SJCRH30 (cell line): ENCODE data around the gene TRPM4. TPM values are rescaled to one million over a fixed set of nuclear protein-coding genes. Genes with fewer than 3 reads are reported as not detected.
"Not testable (repeated sequence)": the region's sequence is repeated elsewhere in the genome, so short reads cannot be mapped to it uniquely, and the experiment has no call there.

Experiments
- DNase-seq, 2 experiments: peaks; one replicate each; pipeline ENCODE4 v3.0.0-alpha.2; 2015 to 2020
- H3K27ac ChIP-seq: fragments of 250-450 bp; sonication (Bioruptor Pico); 2 replicates; pipeline ENCODE4 v1.5.1; 2020; ENCODE audit warnings: mild to moderate bottlenecking, moderate library complexity
- H3K27me3 ChIP-seq: fragments of 250-450 bp; sonication (Bioruptor Pico); 2 replicates; pipeline ENCODE4 v1.5.1; 2020; ENCODE audit warnings: mild to moderate bottlenecking, moderate library complexity
- H3K36me3 ChIP-seq: fragments of 250-450 bp; sonication (Bioruptor Pico); 2 replicates; pipeline ENCODE4 v1.5.1; 2020; ENCODE audit warnings: mild to moderate bottlenecking, moderate library complexity
- H3K4me1 ChIP-seq: fragments of 250-450 bp; sonication (Bioruptor Pico); 2 replicates; pipeline ENCODE4 v1.5.1; 2020; ENCODE audit warnings: mild to moderate bottlenecking, moderate library complexity
- H3K4me3 ChIP-seq: fragments of 250-450 bp; sonication (Bioruptor Pico); 2 replicates; pipeline ENCODE4 v1.5.1; 2020; ENCODE audit warnings: mild to moderate bottlenecking, moderate library complexity
- H3K9me3 ChIP-seq: fragments of 250-450 bp; sonication (Bioruptor Pico); replicated peaks from 2 replicates; pipeline ENCODE4 v1.5.1; 2020; ENCODE audit warnings: mild to moderate bottlenecking, moderate library complexity
- total RNA-seq: library from RNA; depleted of rRNA; stranded (reverse); fragments of >200 nt; shearing (Covaris generic); gene quantifications from 2 replicates; pipeline ENCODE4 v1.2.3, GENCODE V29; 2014

Gene TRPM4
- total RNA-seq, 1 experiment from 2014 or later, result 1.2 TPM

DNA sequence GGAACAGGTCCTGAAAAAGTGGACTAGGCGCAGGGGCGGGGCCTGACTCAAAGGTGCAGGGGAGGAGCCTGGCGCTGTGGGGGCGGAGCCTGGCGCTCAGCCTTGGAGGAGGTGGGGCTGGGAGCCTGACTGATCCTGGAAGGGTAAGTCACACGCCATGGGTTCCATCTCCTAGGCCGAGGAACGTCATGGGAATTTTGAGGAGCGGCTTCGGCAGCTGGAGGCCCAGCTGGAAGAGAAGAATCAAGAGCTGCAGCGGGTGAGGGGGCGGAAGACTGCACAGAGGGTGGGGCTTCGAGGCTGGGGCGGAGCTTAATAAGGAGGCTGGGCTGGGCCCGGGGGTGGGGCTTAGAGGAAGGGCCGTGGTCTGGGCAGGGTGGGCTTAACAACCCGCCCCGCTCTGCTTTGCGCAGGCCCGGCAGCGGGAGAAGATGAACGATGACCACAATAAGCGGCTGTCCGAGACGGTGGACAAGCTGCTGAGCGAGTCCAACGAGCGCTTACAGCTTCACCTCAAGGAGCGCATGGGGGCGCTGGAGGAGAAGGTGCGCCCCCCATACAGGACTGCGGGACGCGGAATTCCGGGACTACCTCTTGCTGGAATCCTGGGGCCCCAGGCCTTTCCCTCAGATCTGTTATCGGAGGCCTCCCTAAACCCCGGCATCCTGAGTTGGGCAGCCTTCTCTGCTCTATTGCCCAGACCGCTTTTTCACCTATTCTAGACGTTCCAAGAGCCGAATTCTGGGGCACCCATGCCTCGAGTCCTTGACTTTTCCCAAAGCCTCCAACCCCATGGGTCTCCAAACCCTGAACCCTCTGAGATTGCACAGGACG, 23.8 kb upstream of the TRPM4 start:
- no peak overlapping the region for H3K27ac ChIP-seq

DNA sequence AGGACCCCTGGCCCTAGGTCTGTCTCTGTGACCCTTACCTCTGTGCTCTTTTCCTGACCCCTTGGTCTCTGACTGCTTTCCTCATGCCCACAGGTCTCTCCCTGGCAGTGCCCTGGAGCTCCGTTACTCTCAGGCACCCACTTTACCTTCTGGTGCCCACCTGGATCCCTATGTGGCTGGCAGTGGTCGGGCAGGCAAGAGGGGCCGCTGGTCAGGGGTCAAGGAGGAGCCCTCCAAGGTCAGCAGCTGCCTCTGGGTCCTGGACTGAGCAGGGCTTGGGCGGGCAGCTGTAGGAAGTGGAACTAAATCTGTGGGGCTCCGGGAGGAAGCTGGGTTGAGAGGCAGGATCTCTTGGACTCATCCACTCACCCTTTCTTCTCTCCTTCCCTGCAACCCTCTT, 21.9 kb upstream of the TRPM4 start:
- DNase-seq, result no peak
- Histone ChIP-seq H3K4me1 (no peaks in the 10 kb centered on the region), H3K36me3 (peaks cover 33% of the 10 kb centered on the region), H3K27ac (no peak overlapping the region), H3K9me3 (no peaks in the 10 kb centered on the region), H3K27me3 (no peaks in the 10 kb centered on the region), H3K4me3 (no peak overlapping the region)

More for the DNA sequence above, 23.8 kb upstream of the TRPM4 start:
- no peak for DNase-seq
- Histone ChIP-seq H3K27me3 (no peaks in the 10 kb centered on the region), H3K36me3 (peaks cover 34% of the 10 kb centered on the region), H3K4me1 (no peaks in the 10 kb centered on the region), H3K9me3 (no peaks in the 10 kb centered on the region), H3K4me3 (no peak overlapping the region)

DNA sequence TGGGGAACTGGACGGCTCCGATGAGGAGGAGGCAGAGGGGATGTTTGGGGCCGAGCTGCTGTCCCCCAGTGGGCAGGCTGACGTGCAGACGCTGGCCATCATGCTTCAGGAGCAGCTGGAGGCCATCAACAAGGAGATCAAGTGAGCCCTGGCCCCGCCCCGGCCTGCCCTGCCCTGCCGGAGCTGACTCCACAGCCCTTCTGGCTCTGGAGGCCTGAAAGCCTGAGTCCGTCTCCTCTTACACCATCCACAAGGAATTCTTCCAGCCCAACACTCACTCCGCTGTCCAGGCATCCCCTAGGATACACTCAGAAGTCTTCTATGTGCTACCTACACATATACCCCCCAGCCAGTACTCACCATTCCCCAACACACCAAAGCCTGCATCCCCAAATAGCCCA, 20.8 kb upstream of the TRPM4 start:
- H3K9me3 ChIP-seq, result no peaks in the 10 kb centered on the region
- no peak for DNase-seq
- H3K36me3 ChIP-seq, result peaks cover 32% of the 10 kb centered on the region
- no peaks in the 10 kb centered on the region for H3K27me3 ChIP-seq
- no peaks in the 10 kb centered on the region for H3K4me1 ChIP-seq
- H3K4me3 ChIP-seq, result no peak overlapping the region
- H3K27ac ChIP-seq, result no peak overlapping the region

DNA sequence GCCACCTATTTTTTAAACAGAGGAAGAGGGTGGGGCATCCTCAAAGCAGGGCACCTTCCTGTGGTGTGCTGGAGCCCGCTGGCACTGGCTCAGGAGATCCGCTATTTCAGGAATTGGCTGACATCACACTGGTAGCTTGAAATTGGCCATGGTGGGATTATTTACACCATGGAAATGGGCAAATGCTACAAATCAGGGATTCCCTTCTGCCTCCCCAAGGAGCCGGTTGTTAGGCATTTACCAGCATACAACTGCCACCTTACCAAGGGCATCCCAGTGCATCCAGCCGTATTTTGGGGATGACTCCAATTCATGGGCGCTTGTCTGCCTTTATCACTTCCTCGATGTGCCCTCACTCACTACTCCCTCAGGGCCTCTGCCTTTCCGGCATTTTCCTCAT, 16.6 kb upstream of the TRPM4 start:
- Histone ChIP-seq H3K27me3 (no peaks in the 10 kb centered on the region), H3K27ac (no peak overlapping the region), H3K36me3 (no peaks in the 10 kb centered on the region), H3K9me3 (no peaks in the 10 kb centered on the region), H3K4me3 (no peak overlapping the region), H3K4me1 (no peaks in the 10 kb centered on the region)
- DNase-seq, result no peak

DNA sequence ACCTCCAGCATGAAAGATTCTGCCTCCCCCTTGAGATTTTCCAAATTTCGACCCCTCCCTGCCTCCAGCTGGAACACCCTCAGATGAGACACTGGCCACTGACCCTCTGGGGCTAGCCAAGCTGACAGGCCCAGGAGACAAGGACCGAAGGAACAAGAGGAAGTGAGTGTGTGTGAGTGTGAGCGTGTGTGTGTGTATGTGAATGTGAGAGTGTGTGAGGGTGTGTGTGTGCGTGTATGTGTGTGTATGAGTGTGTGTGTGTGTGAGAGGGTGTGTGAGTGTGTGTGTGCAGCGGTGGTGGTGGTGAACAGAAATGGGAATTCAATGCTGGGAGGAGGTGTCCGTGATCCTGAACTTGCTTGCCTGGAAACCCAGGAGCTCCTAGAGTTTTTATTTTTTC, 16.2 kb upstream of the TRPM4 start:
- Histone ChIP-seq H3K4me1 (no peaks in the 10 kb centered on the region), H3K27me3 (no peaks in the 10 kb centered on the region), H3K9me3 (no peaks in the 10 kb centered on the region), H3K27ac (no peak overlapping the region), H3K4me3 (no peak overlapping the region), H3K36me3 (no peaks in the 10 kb centered on the region)
- DNase-seq, result no peak

DNA sequence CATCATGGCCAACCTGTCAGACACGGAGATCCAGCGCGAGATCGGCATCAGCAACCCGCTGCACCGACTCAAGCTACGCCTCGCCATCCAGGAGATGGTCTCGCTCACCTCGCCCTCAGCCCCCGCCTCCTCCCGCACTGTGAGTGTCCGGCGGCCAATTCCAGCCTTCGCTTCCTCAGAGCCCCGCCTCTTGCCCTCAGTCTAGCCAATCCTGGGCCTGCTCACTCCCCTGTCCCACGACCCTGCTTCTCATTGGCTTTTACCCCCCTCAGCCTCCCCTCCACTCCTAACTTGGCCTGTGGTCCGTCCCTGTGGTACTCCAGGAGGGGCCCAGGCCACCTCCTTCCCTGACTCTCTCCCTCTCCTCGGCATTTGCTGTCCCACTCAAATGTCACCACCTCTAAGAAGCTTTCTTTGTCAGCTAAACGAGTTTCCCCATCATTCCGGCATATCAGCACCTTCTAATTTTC, 14.7 kb upstream of the TRPM4 start:
- Histone ChIP-seq H3K4me1 (no peaks in the 10 kb centered on the region), H3K4me3 (peak overlapping the region; percentile 55), H3K27me3 (no peaks in the 10 kb centered on the region), H3K36me3 (no peaks in the 10 kb centered on the region), H3K27ac (no peak overlapping the region), H3K9me3 (no peaks in the 10 kb centered on the region)
- peak; percentile 94 to 96 for DNase-seq

DNA sequence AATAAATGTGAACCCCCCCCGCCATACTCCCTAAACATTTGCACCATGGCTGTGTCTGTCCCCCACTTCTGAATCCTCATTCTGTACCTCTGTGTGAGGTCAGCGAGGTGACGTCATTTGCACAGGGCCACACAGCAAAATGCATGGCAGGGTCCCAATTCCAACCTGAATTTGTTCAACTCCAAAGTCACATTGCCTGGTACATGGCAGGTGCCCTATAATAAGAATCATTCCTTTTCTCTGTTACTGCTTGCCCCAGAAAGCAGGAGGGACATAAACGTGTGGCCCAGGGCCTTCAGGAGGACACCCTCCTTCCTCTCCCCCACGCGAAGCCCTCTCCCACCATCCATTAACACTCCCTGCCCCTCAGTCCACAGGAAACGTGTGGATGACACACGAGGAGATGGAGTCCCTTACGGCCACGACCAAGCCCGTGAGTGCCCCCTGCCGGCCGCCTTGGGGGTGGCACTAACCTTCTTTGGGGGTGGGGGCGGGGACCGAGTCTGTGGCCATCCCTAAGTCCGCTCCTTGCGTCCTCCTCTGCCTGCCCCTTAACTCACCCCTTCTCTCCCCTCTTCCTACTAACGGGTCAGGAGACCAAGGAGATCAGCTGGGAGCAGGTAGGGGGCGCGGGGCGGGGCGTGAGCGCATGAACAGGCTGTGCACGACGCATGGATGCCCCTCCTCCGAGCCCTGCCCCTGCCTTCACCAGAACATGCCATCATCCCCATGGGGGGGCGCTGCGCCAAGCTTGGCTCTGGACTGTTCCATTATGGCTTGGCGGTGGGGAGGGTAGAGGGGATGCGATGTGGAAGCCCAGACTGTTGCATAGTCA, 11.8 kb upstream of the TRPM4 start:
- H3K4me1 ChIP-seq, result peaks cover 5% of the 10 kb centered on the region; the same call in 1 of the 2 replicates

DNA sequence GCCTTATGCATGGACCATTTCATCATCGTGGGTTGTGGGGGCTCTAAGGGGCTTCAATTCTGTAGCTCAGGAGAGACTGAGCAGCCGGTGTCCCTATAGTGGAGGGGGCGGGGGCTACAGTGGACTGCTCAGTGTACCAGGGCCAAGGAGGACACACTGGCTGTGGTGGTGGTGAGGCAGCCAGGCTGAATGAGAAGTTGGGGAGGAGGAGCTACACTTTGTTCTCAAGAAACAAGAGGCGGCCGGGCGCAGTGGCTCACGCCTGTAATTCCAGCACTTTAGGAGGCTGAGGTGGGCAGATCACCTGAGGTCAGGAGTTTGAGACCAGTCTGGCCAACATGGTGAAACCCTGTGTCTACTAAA, 11.2 kb upstream of the TRPM4 start:
- not testable (repeated sequence) for H3K27me3 ChIP-seq, H3K4me3 ChIP-seq, DNase-seq, H3K27ac ChIP-seq, H3K36me3 ChIP-seq, H3K9me3 ChIP-seq, H3K4me1 ChIP-seq

More for the DNA sequence above, 11.8 kb upstream of the TRPM4 start:
- peak; percentile 50 to 72 for DNase-seq
- Histone ChIP-seq H3K36me3 (no peaks in the 10 kb centered on the region), H3K27me3 (no peaks in the 10 kb centered on the region), H3K4me3 (no peak overlapping the region), H3K27ac (no peak overlapping the region), H3K9me3 (no peaks in the 10 kb centered on the region)

DNA sequence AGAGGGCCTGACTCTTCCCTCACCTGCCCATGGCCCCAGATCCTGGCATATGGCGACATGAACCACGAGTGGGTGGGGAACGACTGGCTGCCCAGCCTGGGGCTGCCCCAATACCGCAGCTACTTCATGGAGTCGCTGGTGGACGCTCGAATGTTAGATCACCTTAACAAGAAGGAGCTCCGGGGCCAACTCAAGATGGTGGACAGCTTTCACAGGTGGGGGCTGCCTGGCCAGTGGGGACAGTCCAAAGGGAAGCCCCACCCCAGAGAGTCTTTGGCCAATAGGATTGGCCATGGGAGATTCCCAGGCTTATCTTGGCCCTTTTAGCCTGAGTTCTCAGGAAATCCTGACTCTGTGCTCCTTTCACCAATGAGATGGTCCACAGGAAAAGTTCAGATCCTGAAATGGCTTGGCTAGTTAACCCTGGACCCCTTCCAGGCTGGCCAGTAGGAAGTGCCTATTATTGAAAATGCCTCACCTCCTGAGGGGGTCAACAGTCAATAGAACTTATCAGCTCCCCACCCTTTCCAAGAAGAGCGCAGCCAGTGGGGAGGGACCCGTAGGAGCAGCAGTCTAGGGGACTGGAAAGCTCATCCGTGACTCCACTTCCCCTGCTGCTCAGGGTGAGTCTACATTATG, 9.4 kb upstream of the TRPM4 start:
- Histone ChIP-seq H3K27ac (no peak overlapping the region), H3K36me3 (no peaks in the 10 kb centered on the region), H3K4me1 (peaks cover 5% of the 10 kb centered on the region; the same call in 1 of the 2 replicates), H3K4me3 (no peak overlapping the region), H3K27me3 (no peaks in the 10 kb centered on the region), H3K9me3 (no peaks in the 10 kb centered on the region)
- no peak for DNase-seq

DNA sequence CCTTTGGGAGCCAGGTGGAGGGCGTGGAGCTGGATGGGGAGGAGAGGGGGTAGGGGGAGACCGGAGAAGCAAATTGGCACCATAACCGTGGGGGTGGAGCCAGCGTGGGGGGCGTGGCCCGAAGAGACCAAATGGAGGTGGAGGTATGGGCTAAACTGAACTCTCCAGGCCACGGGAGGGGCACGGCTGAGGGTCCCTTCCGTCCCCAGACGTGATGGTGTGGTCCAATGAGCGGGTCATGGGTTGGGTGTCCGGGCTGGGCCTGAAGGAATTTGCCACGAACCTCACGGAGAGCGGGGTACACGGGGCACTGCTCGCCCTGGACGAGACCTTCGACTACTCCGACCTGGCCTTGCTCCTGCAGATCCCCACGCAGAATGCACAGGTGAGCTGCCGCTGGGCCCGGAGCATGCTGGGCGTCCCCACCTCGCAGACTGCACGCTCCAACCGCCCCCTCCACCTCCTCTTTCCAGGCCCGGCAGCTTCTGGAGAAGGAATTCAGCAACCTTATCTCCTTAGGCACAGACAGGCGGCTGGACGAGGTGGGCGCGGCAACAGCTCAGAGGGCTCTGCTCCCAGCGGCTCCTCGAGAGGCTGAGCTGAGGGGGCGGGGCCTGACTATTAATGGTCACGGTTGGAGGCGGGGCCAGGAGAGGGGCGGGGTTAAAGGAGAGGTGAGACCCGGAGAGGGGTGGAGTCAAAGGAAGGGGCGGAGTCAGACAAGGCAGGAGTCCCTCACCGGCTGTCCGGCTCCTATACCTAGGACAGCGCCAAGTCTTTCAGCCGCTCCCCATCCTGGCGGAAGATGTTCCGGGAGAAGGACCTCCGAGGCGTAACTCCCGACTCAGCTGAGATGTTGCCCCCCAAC, 8.6 kb upstream of the TRPM4 start:
- Histone ChIP-seq H3K36me3 (no peaks in the 10 kb centered on the region), H3K9me3 (no peaks in the 10 kb centered on the region), H3K4me1 (peaks cover 5% of the 10 kb centered on the region; the same call in 1 of the 2 replicates), H3K27ac (peak overlapping the region; percentile 74), H3K4me3 (peak overlapping the region; percentile 76), H3K27me3 (no peaks in the 10 kb centered on the region)
- DNase-seq, result peak; percentile 99

DNA sequence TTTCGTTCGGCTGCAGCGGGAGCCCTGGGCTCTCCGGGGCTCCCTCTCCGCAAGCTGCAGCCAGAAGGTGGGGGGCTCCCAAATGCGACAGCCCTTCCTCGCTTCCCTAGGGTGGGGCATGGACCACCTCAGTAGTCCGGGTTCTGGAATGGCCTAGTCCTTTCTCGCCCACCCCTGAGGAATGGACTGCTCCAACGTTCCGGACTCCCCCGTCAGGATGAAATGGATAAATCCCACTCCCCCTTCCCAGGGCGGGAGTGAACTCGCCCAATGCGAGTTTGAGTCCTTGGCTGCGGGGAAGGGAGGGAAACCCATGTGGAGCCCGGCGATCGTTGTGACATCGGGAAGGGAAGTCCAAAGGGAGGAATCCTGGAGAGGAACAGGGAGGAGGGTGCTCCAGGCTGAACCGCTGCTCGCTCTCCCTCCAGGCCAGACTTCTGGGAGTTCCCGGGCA, 7.9 kb upstream of the TRPM4 start:
- Histone ChIP-seq H3K4me1 (peaks cover 5% of the 10 kb centered on the region; the same call in 1 of the 2 replicates), H3K27me3 (no peaks in the 10 kb centered on the region), H3K36me3 (no peaks in the 10 kb centered on the region), H3K4me3 (peak overlapping the region; percentile 76), H3K9me3 (no peaks in the 10 kb centered on the region), H3K27ac (peak overlapping the region; percentile 74)
- DNase-seq, result peak; percentile 83 to 90

DNA sequence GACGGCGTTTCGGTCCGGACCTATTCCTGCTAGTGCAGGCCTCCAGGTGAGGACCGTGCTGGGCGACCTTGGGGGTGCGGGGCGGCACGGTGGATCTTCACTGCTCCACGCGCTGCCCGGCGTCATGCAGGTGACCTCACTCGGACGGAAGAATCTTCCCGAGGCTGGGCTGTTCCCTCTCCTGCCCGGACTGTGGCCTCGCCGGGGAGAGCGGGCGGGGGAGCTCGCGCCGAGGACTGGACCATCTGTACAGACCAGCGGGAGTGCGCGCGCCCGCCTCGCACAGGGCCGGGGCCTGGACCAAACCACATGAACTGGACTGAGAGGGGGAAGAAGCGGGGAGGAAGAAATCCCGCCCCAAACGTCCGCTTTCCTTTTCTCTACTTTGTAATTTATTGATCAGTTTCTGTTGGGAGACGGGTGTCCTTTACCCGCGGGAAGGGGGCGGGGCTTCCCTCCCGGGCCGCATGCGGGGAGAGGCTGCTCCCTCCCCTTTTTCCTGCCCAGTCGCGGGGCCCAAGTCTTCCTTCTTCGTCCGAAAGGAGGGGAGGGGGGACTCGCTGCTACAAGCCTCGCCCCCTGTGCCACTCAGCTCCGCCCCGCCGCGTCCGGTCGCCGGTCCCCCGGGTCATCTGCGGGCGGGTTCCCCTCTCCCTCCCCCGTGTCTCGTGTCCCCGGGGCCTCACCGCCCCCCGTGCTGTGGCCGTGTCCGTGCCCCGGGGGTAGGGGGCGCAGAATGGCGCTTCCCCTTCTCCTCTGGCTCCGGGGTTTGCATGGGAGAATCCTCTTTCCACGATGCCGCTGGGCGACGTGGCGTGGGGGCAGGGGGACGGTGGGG, 7.3 kb upstream of the TRPM4 start:
- Histone ChIP-seq H3K9me3 (no peaks in the 10 kb centered on the region), H3K27ac (peak overlapping the region; percentile 74), H3K36me3 (no peaks in the 10 kb centered on the region), H3K4me1 (peaks cover 9% of the 10 kb centered on the region), H3K4me3 (peak overlapping the region; percentile 76), H3K27me3 (no peaks in the 10 kb centered on the region)
- peak; percentile 89 for DNase-seq

DNA sequence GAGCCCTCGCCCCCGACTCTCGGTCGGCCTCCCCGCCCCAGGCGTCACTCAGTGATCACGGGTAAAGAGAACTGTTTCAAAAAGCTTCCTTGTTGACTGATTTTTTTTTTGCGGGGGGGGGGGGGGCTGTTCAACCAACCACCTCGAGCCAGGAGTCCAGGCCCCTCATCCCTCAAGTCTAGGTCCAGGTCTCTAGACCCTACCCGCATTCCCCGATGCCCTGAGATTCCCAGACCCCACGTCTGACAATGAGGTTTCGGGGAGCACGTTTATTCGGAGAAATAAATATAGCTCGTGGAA, 6.7 kb upstream of the TRPM4 start:
- peak overlapping the region; percentile 74 for H3K27ac ChIP-seq
- H3K4me3 ChIP-seq, result peak overlapping the region; percentile 76
- peaks cover 15% of the 10 kb centered on the region for H3K4me1 ChIP-seq
- H3K9me3 ChIP-seq, result no peaks in the 10 kb centered on the region
- H3K36me3 ChIP-seq, result no peaks in the 10 kb centered on the region
- DNase-seq, result no peak
- H3K27me3 ChIP-seq, result no peaks in the 10 kb centered on the region
